Ovary (tissue), 9 donors: Measurements from ENCODE around the gene KRT4. TPM values are rescaled to one million over a fixed set of nuclear protein-coding genes. Genes with fewer than 3 reads are reported as not detected.

Experiments used
- DNase-seq, 5 donors: peaks; one replicate each; pipeline ENCODE4 v3.0.0-alpha.2; 2019 to 2020
- H3K27ac ChIP-seq, 2 donors: fragments of 200-600 bp; one replicate each; pipeline versions ENCODE4 v1.5.1 to v1.8.0; 2019 to 2022
- H3K27me3 ChIP-seq: fragments of 200-600 bp; one replicate; pipeline ENCODE4 v1.8.0; 2022
- H3K36me3 ChIP-seq: fragments of 200-600 bp; sonication (generic); one replicate; pipeline ENCODE4 v1.5.1; 2019
- H3K4me1 ChIP-seq: one replicate; pipeline ENCODE4 v1.8.1; 2013; ENCODE audit warnings: mild to moderate bottlenecking, moderate library complexity; ENCODE audit not compliant: insufficient read depth
- H3K4me3 ChIP-seq: fragments of 200-600 bp; sonication (generic); one replicate; pipeline ENCODE4 v1.5.1; 2017
- H3K9me3 ChIP-seq, 2 donors: fragments of 200-600 bp in 1 of 2; sonication (generic) in 1 of 2; one replicate each; pipeline versions ENCODE4 v1.5.1 to v1.8.1; 2013 to 2019; ENCODE audit warnings: mild to moderate bottlenecking in 1 of 2, moderate library complexity in 1 of 2
- CTCF ChIP-seq, 3 donors: fragments of 450-650 bp in 2 of 3; fragments of 200-600 bp in 1 of 3; IDR thresholded peaks; one replicate each; pipeline versions ENCODE4 v1.5.1 to v1.8.0; 2016 to 2022; ENCODE audit warnings: antibody characterized with exemption in 3 of 3, mild to moderate bottlenecking in 1 of 3
- EP300 ChIP-seq: sonication (generic); formaldehyde crosslinking; IDR thresholded peaks from one replicate; pipeline ENCODE4 v1.6.1; 2017; ENCODE audit warnings: antibody characterized with exemption
- POLR2A ChIP-seq: fragments of 450-650 bp; IDR thresholded peaks from one replicate; pipeline ENCODE4 v1.6.1; 2017; ENCODE audit warnings: antibody characterized with exemption, mild to moderate bottlenecking, moderate library complexity
- WGBS, 3 donors: extraction: QIAGEN DNeasy Blood & Tissue Kit in 1 of 3; methylation state at CpG; one replicate each; pipeline versions ENCODE4 v1.1.5 to v1.1.7; 2013 to 2017; 5-methylcytosine and 5-hydroxymethylcytosine counted together
- intact Hi-C, 4 donors: fragments of 100-400 bp; cut with DNase I; formaldehyde crosslinking; loops; one replicate each; pipeline versions ENCODE4 v1.11.0 to v1.15.1; 2022 to 2023
- polyA plus RNA-seq, 2 donors: library from polyadenylated mRNA; stranded (reverse); fragments of 200-250 nt in 1 of 2; fragments of 350-450 nt in 1 of 2; fragmentation: Illumina TruSeq in 1 of 2; extraction: RNeasy Lipid Tissue Mini Kit (QIAGEN cat#74804) in 1 of 2; gene quantifications; one replicate each; pipeline ENCODE4 v1.2.3, GENCODE V29; 2013 to 2014
- total RNA-seq, 7 donors: library from RNA; depleted of rRNA in 2 of 7; stranded (reverse); fragments of >200 nt in 2 of 7; fragmentation: NEBNext Ultra II Directional in 3 of 7; extraction: Animal tissue kit (Norgen Biotek cat#: 25700) in 3 of 7; gene quantifications; one replicate each; pipeline versions ENCODE4 v1.1.0 to v1.2.4, GENCODE V29; 2016 to 2023
- donor health status: DM: no; HTN: no; CAD: no; lungs with moderate emphysema.
- donor health status: DM: no; HTN: no; CAD: no.
- donor health status: Bipolar disorder and iron deficiency.
- donor health status: DM: yes; HTN: yes; CAD: no.
- donor health status: DM: no; HTN: no; CAD: no.
- donor health status: DM: yes; HTN: yes; CAD: no.

Gene KRT4
- total and polyA plus RNA-seq, 9 donors: 0.17 to 0.34 TPM; not detected in 7

- no peak for TF ChIP-seq POLR2A
- no peak for TF ChIP-seq CTCF (IDR thresholded peaks at IDR 0.05)
- H3K4me1 ChIP-seq: no peaks in the 10 kb centered on the region
- no peak for DNase-seq
- no peaks in the 10 kb centered on the region for H3K36me3 ChIP-seq
- no peaks in the 10 kb centered on the region for H3K9me3 ChIP-seq
- H3K27me3 ChIP-seq: no peaks in the 10 kb centered on the region
- WGBS, 3 donors: 67 to 88% (median 86%) methylated on average over 4 of the region's 4 CpGs
- intact Hi-C loops: no loop called here
- H3K4me3 ChIP-seq: no peak overlapping the region
- no peak overlapping the region for H3K27ac ChIP-seq
Measured at GRCh38 chr12:52814710-52815155, 817 bp upstream of the KRT4 start.

GRCh38 chr12:52813203-52813819 is 605 bp downstream of the KRT4 start:
- 79 to 86% (median 79%) methylated on average over 10 of the region's 10 CpGs for WGBS, 3 donors
- no peak overlapping the region for H3K4me3 ChIP-seq
- intact Hi-C loops: no loop called here

GRCh38 chr12:52812749-52813148 is 1.2 kb downstream of the KRT4 start:
- WGBS, 3 donors: 21 to 43% (median 38%) methylated on average over 3 of the region's 3 CpGs
- H3K27me3 ChIP-seq: no peaks in the 10 kb centered on the region
- intact Hi-C loops: no loop called here
- no peak for DNase-seq
- no peaks in the 10 kb centered on the region for H3K36me3 ChIP-seq
- TF ChIP-seq CTCF (IDR thresholded peaks at IDR 0.05) (no peak), POLR2A (no peak), EP300 (no peak)
- no peaks in the 10 kb centered on the region for H3K4me1 ChIP-seq
- no peak overlapping the region for H3K4me3 ChIP-seq
- no peak overlapping the region for H3K27ac ChIP-seq
- no peaks in the 10 kb centered on the region for H3K9me3 ChIP-seq

More at GRCh38 chr12:52813203-52813819, 605 bp downstream of the KRT4 start:
- Histone ChIP-seq H3K9me3 (no peaks in the 10 kb centered on the region), H3K27ac (no peak overlapping the region), H3K27me3 (no peaks in the 10 kb centered on the region), H3K4me1 (no peaks in the 10 kb centered on the region), H3K36me3 (no peaks in the 10 kb centered on the region)
- TF ChIP-seq POLR2A (no peak), CTCF (IDR thresholded peaks at IDR 0.05) (no peak), EP300 (no peak)
- no peak for DNase-seq

- intact Hi-C loops: no loop called here
- no peak overlapping the region for H3K27ac ChIP-seq
- WGBS, 3 donors: 61 to 84% (median 75%) methylated on average over 4 of the region's 4 CpGs
Measured at GRCh38 chr12:52812073-52812400, 1.9 kb downstream of the KRT4 start.

More at GRCh38 chr12:52812073-52812400, 1.9 kb downstream of the KRT4 start:
- Histone ChIP-seq H3K36me3 (no peaks in the 10 kb centered on the region), H3K9me3 (no peaks in the 10 kb centered on the region), H3K27me3 (no peaks in the 10 kb centered on the region), H3K4me1 (no peaks in the 10 kb centered on the region), H3K4me3 (no peak overlapping the region)
- no peak for TF ChIP-seq POLR2A
- TF ChIP-seq CTCF (IDR thresholded peaks at IDR 0.05): no peak
- no peak for TF ChIP-seq EP300
- no peak for DNase-seq
